Breast epithelium (tissue), 4 donors: Measurements from ENCODE around the gene DDX25. TPM values are rescaled to one million over a fixed set of nuclear protein-coding genes. Genes with fewer than 3 reads are reported as not detected.

ENCODE experiments used
- DNase-seq, 2 donors: peaks; one replicate each; pipeline ENCODE4 v3.0.0-alpha.2; 2019; ENCODE audit warnings: low spot score in 2 of 2
- H3K27ac ChIP-seq, 2 donors: fragments of 200-600 bp; sonication (generic) in 1 of 2; one replicate each; pipeline ENCODE4 v1.5.1; 2016 to 2019; ENCODE audit warnings: mild to moderate bottlenecking in 1 of 2
- H3K27me3 ChIP-seq, 2 donors: fragments of 200-600 bp; sonication (generic) in 1 of 2; one replicate each; pipeline versions ENCODE4 v1.5.1 to v1.6.0; 2017 to 2019; ENCODE audit warnings: control low read depth in 1 of 2, mild to moderate bottlenecking in 1 of 2
- H3K36me3 ChIP-seq: fragments of 200-600 bp; one replicate; pipeline ENCODE4 v1.5.1; 2019
- H3K4me1 ChIP-seq, 2 donors: fragments of 200-600 bp; sonication (generic); one replicate each; pipeline ENCODE4 v1.5.1; 2016 to 2019; ENCODE audit warnings: control low read depth in 1 of 2
- H3K4me3 ChIP-seq, 3 donors: fragments of 200-600 bp; sonication (generic); 1 replicate in 2 of 3; 2 replicates in 1 of 3; pipeline ENCODE4 v1.5.1; 2016 to 2019; ENCODE audit warnings: mild to moderate bottlenecking in 3 of 3, moderate library complexity in 2 of 3
- H3K9me3 ChIP-seq, 2 donors: fragments of 200-600 bp; sonication (generic) in 1 of 2; one replicate each; pipeline ENCODE4 v1.5.1; 2016 to 2019; ENCODE audit warnings: control low read depth in 1 of 2
- CTCF ChIP-seq, 3 donors: fragments of 450-650 bp; IDR thresholded peaks; one replicate each; pipeline ENCODE4 v1.5.1; 2016 to 2017; ENCODE audit warnings: antibody characterized with exemption in 3 of 3, mild to moderate bottlenecking in 3 of 3, moderate library complexity in 3 of 3
- POLR2A ChIP-seq: fragments of 450-650 bp; IDR thresholded peaks from one replicate; pipeline ENCODE4 v1.6.1; 2016; ENCODE audit warnings: antibody characterized with exemption, mild to moderate bottlenecking, moderate library complexity
- POLR2AphosphoS5 ChIP-seq, 3 donors: sonication (generic); formaldehyde crosslinking; IDR thresholded peaks; one replicate each; pipeline ENCODE4 v1.6.1; 2017; ENCODE audit warnings: antibody characterized with exemption in 3 of 3
- intact Hi-C: fragments of 100-400 bp; cut with DNase I; formaldehyde crosslinking; loops from one replicate; pipeline ENCODE4 v1.15.1; 2023; ENCODE audit warnings: low total_unique reads
- total RNA-seq, 3 donors: library from RNA; depleted of rRNA; stranded (reverse); fragments of >200 nt; gene quantifications; one replicate each; pipeline ENCODE4 v1.1.0, GENCODE V29; 2016

The DDX25 gene
- total RNA-seq, 3 donors from 2014 or later: 0.29 TPM; not detected in 2

DNA sequence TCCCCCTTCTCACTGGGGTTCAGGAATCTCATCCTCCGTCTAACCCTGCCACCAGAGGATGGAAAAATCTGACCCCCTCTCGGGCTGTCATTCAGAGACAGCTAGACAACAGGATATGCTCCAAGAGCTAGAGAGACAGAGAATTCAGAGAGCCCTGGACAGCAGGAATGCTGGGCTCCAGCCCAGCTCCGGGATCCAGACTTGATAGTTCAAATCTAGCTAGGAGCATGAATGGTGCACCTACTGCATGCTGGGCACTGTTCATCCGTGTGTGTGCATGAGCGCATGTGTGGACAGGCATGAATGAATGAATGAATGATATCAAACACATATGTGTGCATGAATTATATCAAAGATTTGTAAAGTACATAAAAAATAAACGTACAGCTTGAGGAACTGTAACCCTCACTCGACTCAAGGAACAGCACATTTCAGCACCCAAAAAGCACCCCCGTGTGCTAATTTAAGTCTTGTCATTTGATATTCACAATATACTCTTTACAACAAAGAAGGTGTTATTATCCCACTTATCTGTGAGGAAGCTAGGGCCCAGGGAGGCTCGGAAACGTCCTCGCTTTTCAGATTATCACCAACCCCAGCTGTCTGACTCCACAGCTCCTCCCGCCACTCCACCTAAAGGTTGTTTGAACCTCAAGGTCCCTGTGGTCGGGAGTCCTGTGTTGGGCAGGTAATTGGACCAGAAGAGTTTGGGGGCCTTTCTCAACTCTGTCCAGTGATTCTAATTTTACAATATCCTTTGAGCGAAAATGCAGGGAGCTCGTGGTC, 40.9 kb downstream of the DDX25 start:
- no peak for TF ChIP-seq POLR2AphosphoS5 (IDR thresholded peaks at IDR 0.05)
- no peak for TF ChIP-seq POLR2A
- TF ChIP-seq CTCF (IDR thresholded peaks at IDR 0.05): no peak
- Histone ChIP-seq H3K27me3 (no peaks in the 10 kb centered on the region), H3K4me3 (no peak overlapping the region), H3K4me1 (no peaks in the 10 kb centered on the region), H3K9me3 (no peaks in the 10 kb centered on the region), H3K27ac (no peak overlapping the region), H3K36me3 (no peaks in the 10 kb centered on the region)
- DNase-seq: no peak
- intact Hi-C loops: no loop called here

DNA sequence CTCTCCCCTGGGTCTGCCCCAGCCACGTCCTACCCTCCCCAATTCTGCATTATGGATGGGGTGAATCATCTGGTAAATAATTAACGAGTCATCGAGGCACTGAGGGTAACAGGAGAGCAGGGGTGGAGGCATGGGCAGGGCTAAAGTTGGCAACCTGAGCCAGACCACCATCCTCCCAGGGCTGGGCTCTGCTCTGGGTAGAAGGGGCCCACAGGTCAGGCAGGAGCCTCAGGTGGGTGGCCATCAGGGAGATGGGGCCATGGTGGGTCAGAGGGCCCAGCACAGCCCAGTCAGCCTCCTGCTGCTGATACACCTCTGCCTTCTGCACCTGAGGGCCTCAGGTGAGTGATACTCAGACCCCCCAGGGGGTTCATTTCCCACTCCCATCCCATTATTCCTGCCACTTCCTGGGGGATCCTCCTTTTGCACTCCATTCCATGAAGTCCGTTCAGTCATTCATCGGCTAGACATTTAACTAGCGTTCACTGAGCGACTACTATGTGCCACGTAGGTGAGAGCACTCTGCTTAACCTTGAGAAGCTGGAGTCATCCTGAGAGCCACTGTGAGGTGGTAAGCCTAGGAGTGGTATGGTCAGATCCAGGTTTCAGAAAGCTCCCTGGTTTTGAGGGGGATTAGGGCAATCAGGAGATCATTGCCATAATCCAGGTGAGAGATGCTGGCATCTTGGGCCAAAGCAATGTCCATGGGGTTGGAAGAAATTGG, 41.7 kb downstream of the DDX25 start, which contains the start of gene VSIG10L2:
VSIG10L2 (plus strand) TSS at position 248 of the 724 bp plus-strand sequence; CDS start at position 260, 12 bp downstream.
- no peak for DNase-seq
- H3K9me3 ChIP-seq: no peaks in the 10 kb centered on the region
- H3K36me3 ChIP-seq: no peaks in the 10 kb centered on the region
- intact Hi-C loops: no loop called here
- H3K4me3 ChIP-seq: no peak within 1 kb of the TSS
- H3K27me3 ChIP-seq: no peaks in the 10 kb centered on the region
- no peak within 1 kb of the TSS for H3K27ac ChIP-seq
- peaks cover 2 to 3% of the 10 kb centered on the region in 2 donors for H3K4me1 ChIP-seq
- TF ChIP-seq CTCF (IDR thresholded peaks at IDR 0.05) (no peak), POLR2A (no peak), POLR2AphosphoS5 (IDR thresholded peaks at IDR 0.05) (no peak)

DNA sequence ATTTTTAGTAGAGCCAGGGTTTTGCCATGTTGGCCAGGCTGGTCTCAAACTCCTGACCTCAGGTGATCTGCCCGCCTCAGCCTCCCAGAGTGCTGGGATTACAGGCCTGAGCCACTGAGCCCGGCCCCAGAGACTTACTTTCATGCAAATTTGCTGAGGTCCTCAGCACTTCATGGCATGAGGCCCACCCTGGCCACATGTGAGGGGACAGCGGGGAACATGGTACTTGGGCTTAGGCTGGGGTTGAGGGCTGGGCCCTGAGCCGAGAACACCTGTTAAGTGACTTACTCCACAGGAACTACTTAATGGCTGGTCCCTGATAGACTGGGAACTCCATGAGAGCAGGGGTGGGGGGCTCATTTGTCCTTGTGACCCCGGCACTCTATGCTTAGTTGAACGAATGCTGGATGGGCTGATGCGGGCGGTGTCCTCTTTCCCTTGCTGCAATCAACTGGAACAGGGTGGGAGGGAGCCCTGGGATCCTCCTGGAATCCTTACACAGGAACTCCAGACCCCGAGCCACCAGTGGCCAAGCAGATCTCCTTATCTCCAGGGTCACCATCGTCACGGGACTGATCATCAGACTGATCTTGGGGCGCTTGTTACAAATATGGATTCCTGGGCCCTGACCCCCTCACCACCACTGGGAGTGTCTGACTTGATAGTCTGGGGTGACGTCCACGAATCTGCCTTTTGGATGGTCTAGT, 42.6 kb downstream of the DDX25 start:
- Histone ChIP-seq H3K27me3 (no peaks in the 10 kb centered on the region), H3K4me1 (peaks cover 6 to 11% of the 10 kb centered on the region in 2 donors), H3K9me3 (no peaks in the 10 kb centered on the region), H3K36me3 (no peaks in the 10 kb centered on the region), H3K4me3 (no peak overlapping the region), H3K27ac (no peak overlapping the region)
- TF ChIP-seq CTCF (IDR thresholded peaks at IDR 0.05): no peak
- TF ChIP-seq POLR2A: no peak
- TF ChIP-seq POLR2AphosphoS5 (IDR thresholded peaks at IDR 0.05): no peak
- no peak for DNase-seq
- intact Hi-C loops: no loop called here

DNA sequence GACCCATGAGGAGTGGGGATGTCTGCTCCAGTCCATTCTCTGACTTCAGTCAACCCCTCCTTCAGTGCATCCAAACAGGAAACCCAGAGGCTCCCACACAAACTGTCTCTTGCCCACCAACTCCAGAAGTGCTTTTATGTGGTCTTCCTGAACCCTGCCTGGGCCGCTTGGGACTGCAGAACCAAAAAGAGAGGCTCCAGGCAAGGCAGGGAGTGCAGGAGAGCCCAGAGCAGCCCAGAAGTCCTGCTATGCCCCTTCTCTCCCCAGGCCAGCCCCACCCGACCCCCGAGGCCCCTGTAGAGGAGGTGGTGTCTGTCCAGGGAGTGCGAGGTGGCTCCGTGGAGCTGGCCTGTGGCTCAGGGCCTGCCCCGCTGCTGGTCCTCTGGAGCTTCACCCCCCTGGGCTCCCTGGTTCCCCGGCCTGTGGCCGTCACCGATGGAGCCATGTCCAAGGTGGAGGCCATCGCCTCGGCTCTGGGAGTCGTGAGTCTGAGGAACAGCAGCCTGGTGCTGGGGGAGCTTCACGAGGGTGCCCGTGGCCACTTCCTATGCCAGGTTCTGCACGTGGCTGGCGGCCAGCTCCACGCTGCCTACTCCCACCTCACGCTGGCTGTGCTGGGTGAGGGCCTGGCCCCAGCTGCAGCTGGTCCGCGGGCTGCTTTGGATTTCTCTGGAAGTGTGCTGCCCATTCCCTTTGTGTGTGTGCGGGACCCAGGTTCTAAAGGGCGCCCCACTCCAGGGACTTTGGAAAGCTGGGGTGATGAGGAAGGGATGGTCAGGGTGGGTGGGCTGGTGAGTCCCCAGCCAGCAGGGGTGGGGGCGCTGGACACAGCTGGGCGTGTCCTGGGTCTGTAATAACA, 43.3 kb downstream of the DDX25 start:
- no peak for TF ChIP-seq POLR2A
- TF ChIP-seq CTCF (IDR thresholded peaks at IDR 0.05): no peak
- no peak for TF ChIP-seq POLR2AphosphoS5 (IDR thresholded peaks at IDR 0.05)
- H3K9me3 ChIP-seq: no peaks in the 10 kb centered on the region
- no peak for DNase-seq
- intact Hi-C loops: no loop called here
- no peaks in the 10 kb centered on the region for H3K27me3 ChIP-seq
- no peak overlapping the region for H3K27ac ChIP-seq
- H3K36me3 ChIP-seq: no peaks in the 10 kb centered on the region
- no peak overlapping the region for H3K4me3 ChIP-seq
- peaks cover 7 to 11% of the 10 kb centered on the region in 2 donors for H3K4me1 ChIP-seq
